ENCODE data around the gene GNB1. TPM values are rescaled to one million over a fixed set of nuclear protein-coding genes. Genes with fewer than 3 reads are reported as not detected.

Gene GNB1
- total RNA-seq, 2 experiments from 2014 or later: 138 to 149 TPM

- no peaks in the 10 kb centered on the region for H3K9me3 Mint-ChIP-seq
- no peak overlapping the region for H3K27ac Mint-ChIP-seq
- Histone ChIP-seq H3K36me3 (ENCODE audit: insufficient read depth, low read length) (peaks cover 35% of the 10 kb centered on the region), H3K27ac (ENCODE audit: low read depth in 1 of 2, low read length in 2 of 2) (no peak overlapping the region), H3K9me3 (ENCODE audit: control insufficient read depth in 1 of 2, insufficient read depth in 1 of 2, low read length in 2 of 2) (no peaks in the 10 kb centered on the region), H3K4me3 (ENCODE audit: low read length) (no peak overlapping the region), H3K4me1 (ENCODE audit: insufficient read depth, low read length) (peaks cover 95% of the 10 kb centered on the region), H3K27me3 (ENCODE audit: control insufficient read depth in 1 of 2, insufficient read depth in 2 of 2, low read length in 2 of 2) (no peaks in the 10 kb centered on the region)
- peaks cover 79% of the 10 kb centered on the region for H3K4me1 Mint-ChIP-seq (ENCODE audit: low read depth)
- TF ChIP-seq, protein P1, sequence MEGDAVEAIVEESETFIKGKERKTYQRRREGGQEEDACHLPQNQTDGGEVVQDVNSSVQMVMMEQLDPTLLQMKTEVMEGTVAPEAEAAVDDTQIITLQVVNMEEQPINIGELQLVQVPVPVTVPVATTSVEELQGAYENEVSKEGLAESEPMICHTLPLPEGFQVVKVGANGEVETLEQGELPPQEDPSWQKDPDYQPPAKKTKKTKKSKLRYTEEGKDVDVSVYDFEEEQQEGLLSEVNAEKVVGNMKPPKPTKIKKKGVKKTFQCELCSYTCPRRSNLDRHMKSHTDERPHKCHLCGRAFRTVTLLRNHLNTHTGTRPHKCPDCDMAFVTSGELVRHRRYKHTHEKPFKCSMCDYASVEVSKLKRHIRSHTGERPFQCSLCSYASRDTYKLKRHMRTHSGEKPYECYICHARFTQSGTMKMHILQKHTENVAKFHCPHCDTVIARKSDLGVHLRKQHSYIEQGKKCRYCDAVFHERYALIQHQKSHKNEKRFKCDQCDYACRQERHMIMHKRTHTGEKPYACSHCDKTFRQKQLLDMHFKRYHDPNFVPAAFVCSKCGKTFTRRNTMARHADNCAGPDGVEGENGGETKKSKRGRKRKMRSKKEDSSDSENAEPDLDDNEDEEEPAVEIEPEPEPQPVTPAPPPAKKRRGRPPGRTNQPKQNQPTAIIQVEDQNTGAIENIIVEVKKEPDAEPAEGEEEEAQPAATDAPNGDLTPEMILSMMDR (IDR thresholded peaks at IDR 0.05): no peak
- ATAC-seq (ENCODE audit: poor library complexity): no peak
- DNase-seq: no peak
- POLR2A ChIA-PET: no interaction called here
- CTCF ChIA-PET: interaction anchor here (2.1 kb wide), 1 partner anchor 29 kb away, joined by 7 read pairs; no protein-coding TSS in a partner anchor
- no peak overlapping the region for H3K4me3 Mint-ChIP-seq
- peaks cover 53% of the 10 kb centered on the region for H3K36me3 Mint-ChIP-seq (ENCODE audit: low read depth)
- no peaks in the 10 kb centered on the region for H3K27me3 Mint-ChIP-seq
- intact Hi-C loops (cut with DNase I, micrococcal nuclease): no loop called here
Measured at GRCh38 chr1:1879942-1880341, 10.9 kb downstream of the GNB1 start.

GRCh38 chr1:1877865-1878436 is 12.9 kb downstream of the GNB1 start:
- Mint-ChIP-seq H3K4me3 (peak overlapping the region; percentile 44), H3K9me3 (no peaks in the 10 kb centered on the region), H3K27ac (peak overlapping the region; percentile 9), H3K27me3 (no peaks in the 10 kb centered on the region), H3K36me3 (ENCODE audit: low read depth) (peaks cover 55% of the 10 kb centered on the region), H3K4me1 (ENCODE audit: low read depth) (peaks cover 86% of the 10 kb centered on the region)
- DNase-seq (no peak), ATAC-seq (ENCODE audit: poor library complexity) (no peak)
- POLR2A ChIA-PET: no interaction called here
- Histone ChIP-seq H3K9me3 (ENCODE audit: control insufficient read depth in 1 of 2, insufficient read depth in 1 of 2, low read length in 2 of 2) (no peaks in the 10 kb centered on the region), H3K27me3 (ENCODE audit: control insufficient read depth in 1 of 2, insufficient read depth in 2 of 2, low read length in 2 of 2) (no peaks in the 10 kb centered on the region), H3K4me3 (ENCODE audit: low read length) (no peak overlapping the region), H3K27ac (ENCODE audit: low read depth in 1 of 2, low read length in 2 of 2) (no peak overlapping the region), H3K36me3 (ENCODE audit: insufficient read depth, low read length) (peaks cover 53% of the 10 kb centered on the region), H3K4me1 (ENCODE audit: insufficient read depth, low read length) (peaks cover 95% of the 10 kb centered on the region)
- TF ChIP-seq, protein P1 (IDR thresholded peaks at IDR 0.05): no peak
- CTCF ChIA-PET: interaction anchor here (0.6 kb wide), 1 partner anchor 9 kb away, joined by 5 read pairs; no protein-coding TSS in a partner anchor
- intact Hi-C loops (cut with DNase I, micrococcal nuclease): no loop called here

GRCh38 chr1:1876335-1876930 is 14.5 kb downstream of the GNB1 start:
- no peak for DNase-seq
- no peaks in the 10 kb centered on the region for H3K9me3 Mint-ChIP-seq
- ChIA-PET POLR2A (no interaction called here), CTCF (interaction anchor here (1.7 kb wide), 1 partner anchor 29 kb away, joined by 8 read pairs; no protein-coding TSS in a partner anchor)
- peak overlapping the region; percentile 45 for H3K27ac Mint-ChIP-seq
- H3K4me1 Mint-ChIP-seq (ENCODE audit: low read depth): peaks cover 86% of the 10 kb centered on the region
- intact Hi-C loops (cut with DNase I, micrococcal nuclease): no loop called here
- TF ChIP-seq, protein P1 (IDR thresholded peaks at IDR 0.05): no peak
- Histone ChIP-seq H3K27ac (ENCODE audit: low read depth in 1 of 2, low read length in 2 of 2) (no peak overlapping the region), H3K4me3 (ENCODE audit: low read length) (no peak overlapping the region), H3K4me1 (ENCODE audit: insufficient read depth, low read length) (peaks cover 95% of the 10 kb centered on the region), H3K36me3 (ENCODE audit: insufficient read depth, low read length) (peaks cover 60% of the 10 kb centered on the region), H3K9me3 (ENCODE audit: control insufficient read depth in 1 of 2, insufficient read depth in 1 of 2, low read length in 2 of 2) (no peaks in the 10 kb centered on the region), H3K27me3 (ENCODE audit: control insufficient read depth in 1 of 2, insufficient read depth in 2 of 2, low read length in 2 of 2) (no peaks in the 10 kb centered on the region)
- no peaks in the 10 kb centered on the region for H3K27me3 Mint-ChIP-seq
- no peak for ATAC-seq (ENCODE audit: poor library complexity)
- peak overlapping the region; percentile 70 for H3K4me3 Mint-ChIP-seq
- peaks cover 66% of the 10 kb centered on the region for H3K36me3 Mint-ChIP-seq (ENCODE audit: low read depth)

All from CD4-positive, alpha-beta T cell (primary cell).